Measurements from ENCODE around the gene CRADD.
"Not testable (repeated sequence)": the region's sequence is repeated elsewhere in the genome, so short reads cannot be mapped to it uniquely, and the experiment has no call there.

Gene CRADD

DNA sequence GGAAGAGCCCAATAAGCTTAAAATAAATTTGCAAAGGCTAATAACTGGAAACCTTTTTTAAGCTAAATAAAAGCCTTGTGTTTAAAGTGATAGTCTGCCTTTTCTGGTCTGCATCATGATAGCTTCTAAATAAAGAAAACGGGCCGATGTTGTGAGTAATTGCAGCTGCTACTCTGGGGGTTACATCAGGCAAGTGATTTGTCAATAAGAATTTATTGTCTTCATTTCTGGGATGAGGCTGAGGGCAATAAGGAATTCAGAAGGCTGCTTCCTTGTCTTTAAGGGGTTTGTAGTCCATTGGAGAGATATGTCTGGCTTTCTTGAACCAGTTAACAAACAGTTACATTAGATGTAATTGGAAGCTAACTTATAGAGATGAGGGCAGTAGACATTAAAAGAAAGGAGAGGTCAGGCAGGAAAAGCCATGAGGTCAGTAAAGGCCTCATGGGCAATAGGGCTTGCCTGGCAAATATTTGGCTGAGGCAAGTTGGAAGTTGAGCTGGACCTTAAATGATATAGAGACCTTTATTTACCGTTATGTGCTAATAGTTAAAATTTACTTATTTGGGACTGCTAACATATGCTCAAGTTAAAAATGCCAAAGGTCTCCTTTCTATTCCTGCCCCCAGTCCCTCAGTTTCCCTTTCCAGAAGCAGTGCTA lies 85.0 kb downstream of the CRADD start:
- no peak for DNase-seq

GRCh38 chr12:93762912-93763553 lies 85.9 kb downstream of the CRADD start:
- DNase-seq = no peak

GRCh38 chr12:93763746-93764147 lies 86.6 kb downstream of the CRADD start:
- DNase-seq = no peak

GRCh38 chr12:93766371-93766770 lies 89.2 kb downstream of the CRADD start:
- no peak for DNase-seq

- peak; percentile 51 for DNase-seq
These were observed 89.8 kb downstream of the CRADD start for GRCh38 chr12:93766796-93767523.

- no peak for DNase-seq
These were observed 90.3 kb downstream of the CRADD start for GRCh38 chr12:93767524-93767863.

DNA sequence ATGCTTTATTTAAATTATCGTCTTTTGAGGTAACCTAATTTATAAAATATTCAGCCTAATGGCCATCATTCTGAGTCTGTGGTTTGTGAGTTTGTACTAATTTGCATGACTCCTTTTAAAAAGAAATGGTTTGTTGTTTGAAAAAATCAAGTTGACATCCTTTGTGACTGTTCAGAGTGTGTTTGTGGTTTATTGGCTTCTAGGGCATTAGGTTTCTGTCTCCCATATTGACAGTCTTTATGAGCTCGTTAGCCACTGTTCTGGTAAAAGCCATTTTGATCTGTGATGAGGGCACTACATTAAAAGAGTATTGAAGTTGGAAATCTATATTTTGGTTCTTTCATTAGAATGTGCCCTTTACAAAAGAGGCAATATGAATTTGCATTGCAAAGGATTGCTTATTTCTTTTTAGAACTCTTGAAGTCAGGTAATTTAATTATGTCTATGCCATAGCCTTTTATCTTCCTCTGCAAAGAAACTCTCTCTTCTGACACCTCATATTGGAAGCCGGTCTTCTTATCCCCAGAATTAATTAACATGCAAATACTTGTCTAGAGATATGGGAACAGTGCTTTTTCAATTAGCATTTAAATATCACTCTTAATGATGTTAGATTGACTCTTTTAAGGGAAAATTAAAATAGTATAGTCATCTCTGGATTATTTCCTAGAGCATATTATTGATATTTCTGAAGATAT lies 95.0 kb downstream of the CRADD start:
- no peak for DNase-seq

DNA sequence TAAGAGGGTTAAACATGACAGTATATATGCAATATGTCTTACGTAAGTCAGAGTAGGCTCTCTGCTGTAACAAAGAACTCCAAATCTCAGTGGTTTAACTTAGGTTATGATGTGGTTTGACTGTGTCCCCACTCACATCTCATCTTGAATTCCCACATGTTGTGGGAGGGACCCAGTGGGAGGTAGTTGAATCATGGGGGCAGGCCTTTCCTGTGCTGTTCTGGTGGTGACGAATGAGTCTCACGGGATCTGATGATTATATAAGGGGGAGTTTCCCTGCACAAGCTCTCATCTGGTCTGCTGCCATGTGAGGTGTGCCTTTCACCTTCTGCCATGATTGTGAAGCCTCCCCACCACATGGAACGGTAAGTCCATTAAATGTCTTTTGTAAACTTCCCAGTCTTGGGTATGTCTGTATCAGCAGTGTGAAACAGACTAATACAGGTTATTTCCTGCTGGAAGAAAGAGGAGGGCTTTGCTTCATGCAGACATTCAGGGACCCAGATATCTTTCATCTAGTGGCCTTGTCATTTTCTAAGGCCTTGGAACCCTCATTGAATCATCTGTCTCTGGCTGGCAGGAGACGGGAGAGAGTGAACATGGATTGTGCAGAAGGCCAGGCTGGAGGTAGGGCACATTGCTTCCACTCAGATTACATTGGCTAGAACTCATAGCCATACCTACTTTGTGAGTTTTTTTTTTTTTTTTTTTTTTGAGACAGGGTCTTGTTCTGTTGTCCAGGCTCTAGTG lies 96.1 kb downstream of the CRADD start:
- DNase-seq = no peak

DNA sequence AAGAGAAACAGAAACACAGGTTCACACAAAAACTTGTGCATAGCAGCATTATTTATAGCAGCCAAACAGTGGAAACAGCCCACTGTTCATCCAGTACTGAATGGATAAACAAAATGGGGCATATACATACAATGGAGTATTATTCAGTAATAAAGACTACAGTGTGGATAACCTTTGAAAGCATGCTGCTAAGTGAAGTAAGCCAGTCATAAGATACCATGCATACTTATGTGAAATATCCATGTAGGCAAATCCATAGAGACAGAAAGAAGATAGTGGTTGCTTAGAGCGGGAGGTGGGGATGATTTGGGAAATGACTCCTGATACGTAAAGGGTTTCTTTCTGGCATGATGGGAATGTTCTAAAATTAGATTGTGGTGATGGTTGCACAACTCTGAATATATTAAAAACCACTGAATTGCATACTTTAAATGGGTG lies 99.4 kb downstream of the CRADD start:
- DNase-seq = no peak

- DNase-seq = no peak
These were observed 100.1 kb downstream of the CRADD start for GRCh38 chr12:93777254-93777653.

GRCh38 chr12:93778306-93778705 lies 101.1 kb downstream of the CRADD start:
- DNase-seq = no peak

- DNase-seq = no peak
These were observed 101.6 kb downstream of the CRADD start for GRCh38 chr12:93778766-93779165.

- no peak for DNase-seq
These were observed 103.0 kb downstream of the CRADD start for GRCh38 chr12:93780101-93780641.

DNA sequence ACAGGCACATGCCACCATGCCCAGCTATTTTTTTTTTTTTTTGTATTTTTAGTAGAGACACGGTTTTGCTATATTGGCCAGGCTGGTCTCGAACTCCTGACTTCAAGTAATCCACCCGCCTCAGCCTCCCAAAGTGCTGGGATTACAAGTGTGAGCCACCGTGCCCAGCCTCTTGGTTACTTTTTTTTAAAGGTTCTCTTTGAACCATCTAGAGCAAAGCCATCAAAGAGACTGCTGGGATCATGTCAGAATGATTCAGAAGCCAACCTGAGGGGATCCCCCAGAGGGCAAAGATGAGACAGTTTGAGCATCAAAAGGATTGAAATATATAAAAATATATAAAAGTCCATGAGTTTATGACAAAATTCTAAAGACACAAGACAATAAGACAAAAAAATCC lies 103.7 kb downstream of the CRADD start:
- not testable (repeated sequence) for DNase-seq

- not testable (repeated sequence) for DNase-seq
These were observed 104.8 kb downstream of the CRADD start for GRCh38 chr12:93781961-93782360.

DNA sequence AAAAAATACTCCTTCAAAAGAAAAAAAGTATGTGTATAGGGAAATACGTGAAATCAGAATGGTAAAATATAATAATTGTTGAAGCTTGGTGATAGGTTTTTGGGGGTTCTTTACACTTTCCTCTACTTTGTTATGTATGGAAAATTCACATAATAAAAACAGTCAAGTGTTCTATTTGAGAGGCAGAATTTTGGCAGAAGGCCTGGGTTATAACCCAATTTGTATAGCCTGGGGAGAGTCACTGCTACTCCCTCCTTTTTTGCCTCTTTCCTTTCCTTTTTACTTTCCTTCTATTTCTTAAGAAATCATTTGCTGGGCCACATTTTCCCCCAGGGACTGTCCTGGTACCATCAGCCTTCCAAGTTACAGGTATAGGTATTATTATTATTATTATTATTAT lies 105.7 kb downstream of the CRADD start:
- DNase-seq = no peak

DNA sequence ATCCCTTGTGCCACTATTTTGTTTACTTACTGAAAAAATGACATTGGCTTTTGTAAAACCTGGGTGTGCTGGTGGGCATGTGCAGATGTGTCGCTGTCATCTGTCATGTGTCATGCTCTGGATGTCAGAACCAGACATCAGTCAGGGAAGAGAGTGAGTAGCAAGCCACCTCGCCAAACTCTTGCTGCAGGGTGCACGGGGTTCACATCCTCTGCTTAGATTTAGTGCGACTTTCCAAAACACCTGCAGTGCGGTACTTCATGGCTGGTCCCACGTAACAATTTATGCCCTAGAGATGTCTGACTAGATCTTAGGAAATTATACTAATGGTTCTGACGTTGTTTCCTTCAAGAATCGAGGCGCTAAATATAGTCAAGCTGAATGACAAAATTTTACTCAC lies 106.7 kb downstream of the CRADD start:
- no peak for DNase-seq

GRCh38 chr12:93784339-93785086 lies 107.3 kb downstream of the CRADD start:
- no peak for DNase-seq

- no peak for DNase-seq
These were observed 108.3 kb downstream of the CRADD start for GRCh38 chr12:93785249-93786010.

GRCh38 chr12:93786656-93787397 lies 109.7 kb downstream of the CRADD start:
- DNase-seq = no peak

Measured in left hindlimb (tissue), 1 donor.